Measurements from ENCODE around the gene NSMCE1. TPM values are rescaled to one million over a fixed set of nuclear protein-coding genes. Genes with fewer than 3 reads are reported as not detected.
"Not testable (repeated sequence)": the region's sequence is repeated elsewhere in the genome, so short reads cannot be mapped to it uniquely, and the experiment has no call there.

Gene NSMCE1
- total RNA-seq, 2 experiments from 2014 or later: 31.9 to 33.9 TPM

GRCh38 chr16:27290562-27290961 is 22.0 kb upstream of the NSMCE1 start:
- Mint-ChIP-seq H3K36me3 (ENCODE audit: low read depth) (no peaks in the 10 kb centered on the region), H3K4me1 (ENCODE audit: low read depth) (peaks cover 43% of the 10 kb centered on the region), H3K27ac (peak overlapping the region; percentile 79), H3K27me3 (no peaks in the 10 kb centered on the region), H3K4me3 (no peak overlapping the region), H3K9me3 (no peaks in the 10 kb centered on the region)
- POLR2A ChIA-PET: interaction anchor here (1.1 to 1.6 kb wide), 3 partner anchors 12 to 56 kb away, joined by 3 to 6 read pairs (median 4); partner anchors contain the start of gene NSMCE1
- TF ChIP-seq CTCF (IDR thresholded peaks at IDR 0.05): no peak
- DNase-seq (no peak), ATAC-seq (ENCODE audit: poor library complexity) (no peak)
- intact Hi-C loops (cut with DNase I, micrococcal nuclease): no loop called here
- H3K4me3 ChIP-seq (ENCODE audit: low read length): no peak overlapping the region
- no peak overlapping the region for H3K27ac ChIP-seq (ENCODE audit: low read depth in 1 of 2, low read length in 2 of 2)
- H3K4me1 ChIP-seq (ENCODE audit: insufficient read depth, low read length): peaks cover 22% of the 10 kb centered on the region
- CTCF ChIA-PET: no interaction called here
- H3K36me3 ChIP-seq (ENCODE audit: insufficient read depth, low read length): no peaks in the 10 kb centered on the region
- no peaks in the 10 kb centered on the region for H3K27me3 ChIP-seq (ENCODE audit: control insufficient read depth in 1 of 2, insufficient read depth in 2 of 2, low read length in 2 of 2)
- no peaks in the 10 kb centered on the region for H3K9me3 ChIP-seq (ENCODE audit: control insufficient read depth in 1 of 2, insufficient read depth in 1 of 2, low read length in 2 of 2)

- H3K9me3 ChIP-seq (ENCODE audit: control insufficient read depth in 1 of 2, insufficient read depth in 1 of 2, low read length in 2 of 2): no peaks in the 10 kb centered on the region
- CTCF ChIA-PET: interaction anchor here (0.8 kb wide), 1 partner anchor 59 kb away, joined by 3 read pairs; no protein-coding TSS in a partner anchor
- H3K27me3 Mint-ChIP-seq: no peaks in the 10 kb centered on the region
- no peaks in the 10 kb centered on the region for H3K36me3 Mint-ChIP-seq (ENCODE audit: low read depth)
- no peak overlapping the region for H3K27ac ChIP-seq (ENCODE audit: low read depth in 1 of 2, low read length in 2 of 2)
- no peaks in the 10 kb centered on the region for H3K9me3 Mint-ChIP-seq
- H3K36me3 ChIP-seq (ENCODE audit: insufficient read depth, low read length): no peaks in the 10 kb centered on the region
- ATAC-seq (ENCODE audit: poor library complexity) (peak; percentile 54), DNase-seq (peak in 1 of 14 experiments; percentile 16)
- no peak for TF ChIP-seq CTCF (IDR thresholded peaks at IDR 0.05)
- no peaks in the 10 kb centered on the region for H3K27me3 ChIP-seq (ENCODE audit: control insufficient read depth in 1 of 2, insufficient read depth in 2 of 2, low read length in 2 of 2)
- peaks cover 22% of the 10 kb centered on the region for H3K4me1 ChIP-seq (ENCODE audit: insufficient read depth, low read length)
- intact Hi-C loops (cut with DNase I, micrococcal nuclease): loop anchor here in 1 of 2 experiments (1.0 kb wide), 1 partner anchor 15 kb away; no protein-coding TSS in a partner anchor
- peak overlapping the region; percentile 79 for H3K27ac Mint-ChIP-seq
- POLR2A ChIA-PET: interaction anchor here (1.1 to 1.6 kb wide), 3 partner anchors 12 to 55 kb away, joined by 3 to 6 read pairs (median 4); partner anchors contain the start of gene NSMCE1
- H3K4me1 Mint-ChIP-seq (ENCODE audit: low read depth): peaks cover 52% of the 10 kb centered on the region
- peak overlapping the region; percentile 26 for H3K4me3 Mint-ChIP-seq
- H3K4me3 ChIP-seq (ENCODE audit: low read length): no peak overlapping the region
Measured at GRCh38 chr16:27289669-27290068, 21.1 kb upstream of the NSMCE1 start.

GRCh38 chr16:27288313-27288712 is 19.7 kb upstream of the NSMCE1 start:
- peaks cover 62% of the 10 kb centered on the region for H3K4me1 Mint-ChIP-seq (ENCODE audit: low read depth)
- H3K4me3 Mint-ChIP-seq; H3K27me3 ChIP-seq (ENCODE audit: control insufficient read depth in 1 of 2, insufficient read depth in 2 of 2, low read length in 2 of 2); ATAC-seq (ENCODE audit: poor library complexity); H3K27ac ChIP-seq (ENCODE audit: low read depth in 1 of 2, low read length in 2 of 2); CTCF ChIA-PET; H3K9me3 ChIP-seq (ENCODE audit: control insufficient read depth in 1 of 2, insufficient read depth in 1 of 2, low read length in 2 of 2); H3K36me3 ChIP-seq (ENCODE audit: insufficient read depth, low read length); H3K4me3 ChIP-seq (ENCODE audit: low read length); H3K36me3 Mint-ChIP-seq (ENCODE audit: low read depth); POLR2A ChIA-PET; intact Hi-C loops (cut with DNase I, micrococcal nuclease); H3K9me3 Mint-ChIP-seq; DNase-seq; H3K27ac Mint-ChIP-seq; H3K27me3 Mint-ChIP-seq: not testable (repeated sequence)
- H3K4me1 ChIP-seq (ENCODE audit: insufficient read depth, low read length): peaks cover 24% of the 10 kb centered on the region

- Histone ChIP-seq H3K4me3 (ENCODE audit: low read length) (no peak overlapping the region), H3K4me1 (ENCODE audit: insufficient read depth, low read length) (peaks cover 26% of the 10 kb centered on the region), H3K9me3 (ENCODE audit: control insufficient read depth in 1 of 2, insufficient read depth in 1 of 2, low read length in 2 of 2) (no peaks in the 10 kb centered on the region), H3K27ac (ENCODE audit: low read depth in 1 of 2, low read length in 2 of 2) (no peak overlapping the region), H3K36me3 (ENCODE audit: insufficient read depth, low read length) (no peaks in the 10 kb centered on the region), H3K27me3 (ENCODE audit: control insufficient read depth in 1 of 2, insufficient read depth in 2 of 2, low read length in 2 of 2) (no peaks in the 10 kb centered on the region)
- TF ChIP-seq CTCF (IDR thresholded peaks at IDR 0.05): no peak
- ATAC-seq (ENCODE audit: poor library complexity): no peak
- ChIA-PET CTCF (no interaction called here), POLR2A (no interaction called here)
- DNase-seq: no peak
- peak overlapping the region; percentile 54 for H3K27ac Mint-ChIP-seq
- intact Hi-C loops (cut with DNase I, micrococcal nuclease): no loop called here
- H3K4me1 Mint-ChIP-seq (ENCODE audit: low read depth): peaks cover 62% of the 10 kb centered on the region
- H3K9me3 Mint-ChIP-seq: no peaks in the 10 kb centered on the region
- no peak overlapping the region for H3K4me3 Mint-ChIP-seq
- H3K36me3 Mint-ChIP-seq (ENCODE audit: low read depth): no peaks in the 10 kb centered on the region
- no peaks in the 10 kb centered on the region for H3K27me3 Mint-ChIP-seq
Measured at GRCh38 chr16:27287887-27288286, 19.3 kb upstream of the NSMCE1 start.

Data from CD4-positive, alpha-beta T cell (primary cell).